ENCODE data around the gene PTPRF. TPM values are rescaled to one million over a fixed set of nuclear protein-coding genes. Genes with fewer than 3 reads are reported as not detected.
"Not testable (repeated sequence)": the region's sequence is repeated elsewhere in the genome, so short reads cannot be mapped to it uniquely, and the experiment has no call there.

PTPRF gene
- total RNA-seq, 2 donors from 2014 or later: 0.52 to 5.9 TPM

- ATAC-seq (no peak), DNase-seq (no peak)
- H3K27me3 Mint-ChIP-seq: peaks cover 18% of the 10 kb centered on the region
- H3K36me3 Mint-ChIP-seq (ENCODE audit: low read depth): peaks cover 2% of the 10 kb centered on the region
- peaks cover 6% of the 10 kb centered on the region for H3K4me1 Mint-ChIP-seq
- no peaks in the 10 kb centered on the region for H3K9me3 ChIP-seq (ENCODE audit: control insufficient read depth, low read length, poor library complexity, severe bottlenecking)
- H3K4me3 Mint-ChIP-seq: no peak overlapping the region
- H3K27ac Mint-ChIP-seq: no peak overlapping the region
Measured at GRCh38 chr1:43545695-43546387, 15.2 kb downstream of the PTPRF start.

- H3K27ac Mint-ChIP-seq: no peak overlapping the region
- no peak overlapping the region for H3K4me3 Mint-ChIP-seq
- H3K4me1 Mint-ChIP-seq: peaks cover 6% of the 10 kb centered on the region
- DNase-seq (no peak), ATAC-seq (no peak)
- no peaks in the 10 kb centered on the region for H3K9me3 ChIP-seq (ENCODE audit: control insufficient read depth, low read length, poor library complexity, severe bottlenecking)
- peaks cover 24% of the 10 kb centered on the region for H3K27me3 Mint-ChIP-seq
- H3K36me3 Mint-ChIP-seq (ENCODE audit: low read depth): peaks cover 2% of the 10 kb centered on the region
Measured at GRCh38 chr1:43546388-43547100, 15.9 kb downstream of the PTPRF start.

GRCh38 chr1:43547538-43548072 is 16.9 kb downstream of the PTPRF start:
- no peak for DNase-seq
- peaks cover 24% of the 10 kb centered on the region for H3K27me3 Mint-ChIP-seq
- H3K4me3 Mint-ChIP-seq: no peak overlapping the region

GRCh38 chr1:43548285-43549271 is 17.9 kb downstream of the PTPRF start:
- Mint-ChIP-seq H3K4me1 (peaks cover 8% of the 10 kb centered on the region), H3K27ac (no peak overlapping the region), H3K4me3 (no peak overlapping the region), H3K27me3 (peaks cover 24% of the 10 kb centered on the region), H3K36me3 (ENCODE audit: low read depth) (peaks cover 2% of the 10 kb centered on the region)
- H3K9me3 ChIP-seq (ENCODE audit: control insufficient read depth, low read length, poor library complexity, severe bottlenecking): no peaks in the 10 kb centered on the region
- no peak for ATAC-seq
- no peak for DNase-seq

More at GRCh38 chr1:43547538-43548072, 16.9 kb downstream of the PTPRF start:
- H3K27ac Mint-ChIP-seq: no peak overlapping the region
- no peaks in the 10 kb centered on the region for H3K9me3 ChIP-seq (ENCODE audit: control insufficient read depth, low read length, poor library complexity, severe bottlenecking)
- H3K4me1 Mint-ChIP-seq: peaks cover 8% of the 10 kb centered on the region
- H3K36me3 Mint-ChIP-seq (ENCODE audit: low read depth): peaks cover 2% of the 10 kb centered on the region
- no peak for ATAC-seq

- not testable (repeated sequence) for ATAC-seq; H3K27ac Mint-ChIP-seq; H3K36me3 Mint-ChIP-seq (ENCODE audit: low read depth); H3K9me3 ChIP-seq (ENCODE audit: control insufficient read depth, low read length, poor library complexity, severe bottlenecking); DNase-seq
- peaks cover 10% of the 10 kb centered on the region for H3K4me1 Mint-ChIP-seq
- peak overlapping the region; percentile 61 for H3K4me3 Mint-ChIP-seq
- peaks cover 24% of the 10 kb centered on the region for H3K27me3 Mint-ChIP-seq
Measured at GRCh38 chr1:43549394-43549793, 18.7 kb downstream of the PTPRF start.

GRCh38 chr1:43549921-43550597 is 19.4 kb downstream of the PTPRF start:
- no peaks in the 10 kb centered on the region for H3K9me3 ChIP-seq (ENCODE audit: control insufficient read depth, low read length, poor library complexity, severe bottlenecking)
- DNase-seq (no peak), ATAC-seq (no peak)
- peaks cover 24% of the 10 kb centered on the region for H3K27me3 Mint-ChIP-seq
- H3K27ac Mint-ChIP-seq: no peak overlapping the region
- H3K36me3 Mint-ChIP-seq (ENCODE audit: low read depth): peaks cover 2% of the 10 kb centered on the region
- H3K4me1 Mint-ChIP-seq: peaks cover 11% of the 10 kb centered on the region
- peak overlapping the region; percentile 83 for H3K4me3 Mint-ChIP-seq

- H3K36me3 Mint-ChIP-seq (ENCODE audit: low read depth): peaks cover 2% of the 10 kb centered on the region
- H3K27ac Mint-ChIP-seq: no peak overlapping the region
- H3K4me1 Mint-ChIP-seq: peaks cover 11% of the 10 kb centered on the region
- H3K27me3 Mint-ChIP-seq: peaks cover 24% of the 10 kb centered on the region
- ATAC-seq (no peak), DNase-seq (no peak)
- H3K9me3 ChIP-seq (ENCODE audit: control insufficient read depth, low read length, poor library complexity, severe bottlenecking): no peaks in the 10 kb centered on the region
- peak overlapping the region; percentile 83 for H3K4me3 Mint-ChIP-seq
Measured at GRCh38 chr1:43550598-43551246, 20.0 kb downstream of the PTPRF start.

- no peaks in the 10 kb centered on the region for H3K9me3 ChIP-seq (ENCODE audit: control insufficient read depth, low read length, poor library complexity, severe bottlenecking)
- H3K4me1 Mint-ChIP-seq: peaks cover 11% of the 10 kb centered on the region
- ATAC-seq (no peak), DNase-seq (no peak)
- H3K36me3 Mint-ChIP-seq (ENCODE audit: low read depth): peaks cover 2% of the 10 kb centered on the region
- H3K27me3 Mint-ChIP-seq: peaks cover 19% of the 10 kb centered on the region
- H3K4me3 Mint-ChIP-seq: peak overlapping the region; percentile 21
- H3K27ac Mint-ChIP-seq: peak overlapping the region; percentile 37
Measured at GRCh38 chr1:43551396-43551888, 20.8 kb downstream of the PTPRF start.

- DNase-seq (no peak), ATAC-seq (no peak)
- no peaks in the 10 kb centered on the region for H3K9me3 ChIP-seq (ENCODE audit: control insufficient read depth, low read length, poor library complexity, severe bottlenecking)
- H3K27ac Mint-ChIP-seq: peak overlapping the region; percentile 37
- H3K4me1 Mint-ChIP-seq: peaks cover 11% of the 10 kb centered on the region
- H3K4me3 Mint-ChIP-seq: no peak overlapping the region
- peaks cover 12% of the 10 kb centered on the region for H3K27me3 Mint-ChIP-seq
- H3K36me3 Mint-ChIP-seq (ENCODE audit: low read depth): no peaks in the 10 kb centered on the region
Measured at GRCh38 chr1:43552059-43552742, 21.5 kb downstream of the PTPRF start.

- no peak overlapping the region for H3K4me3 Mint-ChIP-seq
- ATAC-seq: no peak
- peaks cover 12% of the 10 kb centered on the region for H3K27me3 Mint-ChIP-seq
Measured at GRCh38 chr1:43552813-43553212, 22.1 kb downstream of the PTPRF start.

GRCh38 chr1:43554444-43554992 is 23.8 kb downstream of the PTPRF start:
- Mint-ChIP-seq H3K4me1 (peaks cover 11% of the 10 kb centered on the region), H3K27ac (peak overlapping the region; percentile 24), H3K27me3 (peaks cover 12% of the 10 kb centered on the region), H3K36me3 (ENCODE audit: low read depth) (no peaks in the 10 kb centered on the region), H3K4me3 (no peak overlapping the region)
- no peaks in the 10 kb centered on the region for H3K9me3 ChIP-seq (ENCODE audit: control insufficient read depth, low read length, poor library complexity, severe bottlenecking)
- ATAC-seq (peak; percentile 67), DNase-seq (no peak)

More at GRCh38 chr1:43552813-43553212, 22.1 kb downstream of the PTPRF start:
- Mint-ChIP-seq H3K4me1 (peaks cover 11% of the 10 kb centered on the region), H3K27ac (no peak overlapping the region), H3K36me3 (ENCODE audit: low read depth) (no peaks in the 10 kb centered on the region)
- DNase-seq: no peak
- no peaks in the 10 kb centered on the region for H3K9me3 ChIP-seq (ENCODE audit: control insufficient read depth, low read length, poor library complexity, severe bottlenecking)

All from T-helper 17 cell (primary cell).